DOHH2 (cell line): ENCODE measurements around the gene EFL1.

Source experiments
- H3F3A ChIP-seq: fragments of 200-600 bp; sonication (generic), shearing (Covaris generic); 2 replicates; pipeline ENCODE4 v1.6.0; 2016; ENCODE audit warnings: antibody characterized with exemption, mild to moderate bottlenecking; ENCODE audit not compliant: control insufficient read depth, insufficient read depth
- H3K27ac ChIP-seq: fragments of 200-600 bp; sonication (generic); 2 replicates; pipeline ENCODE4 v1.5.1; 2014; ENCODE audit warnings: low read depth, mild to moderate bottlenecking, low read length, moderate library complexity
- H3K27me3 ChIP-seq: fragments of 200-600 bp; sonication (generic); 2 replicates; pipeline ENCODE4 v1.6.1; 2014; ENCODE audit warnings: mild to moderate bottlenecking, low read length, mixed read lengths; ENCODE audit not compliant: control insufficient read depth
- H3K36me3 ChIP-seq: fragments of 200-600 bp; sonication (generic); 2 replicates; pipeline ENCODE4 v1.6.1; 2014; ENCODE audit warnings: mild to moderate bottlenecking, low read length, moderate library complexity, mixed read lengths; ENCODE audit not compliant: control insufficient read depth
- H3K4me1 ChIP-seq: fragments of 200-600 bp; sonication (generic); 2 replicates; pipeline ENCODE4 v1.6.1; 2014; ENCODE audit warnings: mild to moderate bottlenecking, low read length, mixed read lengths; ENCODE audit not compliant: control insufficient read depth
- H3K4me2 ChIP-seq: fragments of 200-600 bp; sonication (generic); 2 replicates; pipeline ENCODE4 v1.6.0; 2014; ENCODE audit warnings: mild to moderate bottlenecking, low read length, moderate library complexity
- H3K4me3 ChIP-seq: fragments of 200-600 bp; sonication (generic); 2 replicates; pipeline ENCODE4 v1.5.1; 2014; ENCODE audit warnings: mild to moderate bottlenecking, low read length, mixed read lengths
- H3K79me2 ChIP-seq: fragments of 200-600 bp; sonication (generic); 2 replicates; pipeline ENCODE4 v1.6.1; 2014; ENCODE audit warnings: mild to moderate bottlenecking, low read length, mixed read lengths; ENCODE audit not compliant: control insufficient read depth
- H3K9me2 ChIP-seq: fragments of 200-600 bp; sonication (generic); replicated peaks from 2 replicates; pipeline ENCODE4 v1.6.1; 2014; ENCODE audit warnings: mild to moderate bottlenecking, low read length, mixed read lengths; ENCODE audit not compliant: control insufficient read depth
- H3K9me3 ChIP-seq: fragments of 200-600 bp; sonication (generic); 2 replicates; pipeline ENCODE4 v1.6.1; 2014; ENCODE audit warnings: antibody characterized with exemption, low read length, mixed read lengths; ENCODE audit not compliant: control insufficient read depth, insufficient read depth
- H4K20me1 ChIP-seq: fragments of 200-600 bp; sonication (generic); 2 replicates; pipeline ENCODE4 v1.6.0; 2014; ENCODE audit warnings: low read depth, mild to moderate bottlenecking, antibody characterized with exemption, low read length, moderate library complexity; ENCODE audit not compliant: control insufficient read depth, insufficient read depth
- EZH2phosphoT487 ChIP-seq: fragments of 200-600 bp; sonication (generic); IDR thresholded peaks from 2 replicates; pipeline ENCODE4 v1.6.1; 2017; ENCODE audit warnings: borderline replicate concordance, mild to moderate bottlenecking, antibody characterized with exemption, low read length, moderate library complexity, mixed read lengths
- TF ChIP-seq, protein P1 (sequence below): fragments of 200-600 bp; sonication (generic); IDR thresholded peaks from one replicate; pipeline ENCODE4 v1.5.1; 2014; ENCODE audit warnings: antibody characterized with exemption, mild to moderate bottlenecking, low read depth, low read length; ENCODE audit not compliant: poor library complexity, severe bottlenecking

Gene EFL1

DNA sequence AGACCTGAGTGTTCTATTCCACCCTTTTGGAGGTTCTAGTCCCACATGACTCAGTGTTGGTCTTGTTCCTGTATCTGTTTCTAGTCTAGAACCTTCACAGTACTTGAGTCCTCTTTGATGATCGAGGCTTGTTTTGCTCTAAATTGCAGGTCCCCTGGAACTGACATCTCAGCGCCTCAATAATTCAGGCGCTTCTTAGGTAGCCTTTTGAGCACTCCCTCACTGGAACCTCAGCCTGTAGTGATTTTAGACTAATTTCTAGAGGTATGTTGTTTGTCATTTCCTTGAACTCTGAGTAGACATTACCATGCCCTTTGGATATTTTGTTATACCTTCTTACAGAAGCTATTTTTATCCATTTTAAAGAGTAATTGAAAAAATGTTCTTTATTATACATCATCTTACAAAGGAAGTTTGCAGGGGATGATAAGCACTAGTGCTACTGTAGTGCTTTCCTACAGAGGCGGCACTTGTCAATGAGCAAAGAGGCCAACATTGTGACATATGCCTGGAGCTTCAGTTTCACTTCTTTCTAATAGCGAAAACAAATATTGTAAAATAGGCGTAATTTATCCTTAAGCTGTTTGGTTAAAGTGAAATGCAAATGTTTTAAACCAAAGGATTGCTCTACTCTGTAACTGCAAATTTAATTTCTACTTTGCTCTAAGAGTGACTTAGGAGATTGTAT, 75.7 kb downstream of the EFL1 start:
- Histone ChIP-seq H3K36me3 (0 out of 2 replicates have a peak, but pooled peaks cover 2% of the 10 kb centered on the region), H3K4me3 (no peak overlapping the region), H3K79me2 (no peaks in the 10 kb centered on the region), H3K4me2 (no peak overlapping the region), H3K27ac (no peak overlapping the region), H3F3A (no peaks in the 10 kb centered on the region), H4K20me1 (no peaks in the 10 kb centered on the region), H3K4me1 (no peaks in the 10 kb centered on the region), H3K27me3 (no peaks in the 10 kb centered on the region), H3K9me3 (no peaks in the 10 kb centered on the region), H3K9me2 (no peaks in the 10 kb centered on the region)
- TF ChIP-seq, protein P1, sequence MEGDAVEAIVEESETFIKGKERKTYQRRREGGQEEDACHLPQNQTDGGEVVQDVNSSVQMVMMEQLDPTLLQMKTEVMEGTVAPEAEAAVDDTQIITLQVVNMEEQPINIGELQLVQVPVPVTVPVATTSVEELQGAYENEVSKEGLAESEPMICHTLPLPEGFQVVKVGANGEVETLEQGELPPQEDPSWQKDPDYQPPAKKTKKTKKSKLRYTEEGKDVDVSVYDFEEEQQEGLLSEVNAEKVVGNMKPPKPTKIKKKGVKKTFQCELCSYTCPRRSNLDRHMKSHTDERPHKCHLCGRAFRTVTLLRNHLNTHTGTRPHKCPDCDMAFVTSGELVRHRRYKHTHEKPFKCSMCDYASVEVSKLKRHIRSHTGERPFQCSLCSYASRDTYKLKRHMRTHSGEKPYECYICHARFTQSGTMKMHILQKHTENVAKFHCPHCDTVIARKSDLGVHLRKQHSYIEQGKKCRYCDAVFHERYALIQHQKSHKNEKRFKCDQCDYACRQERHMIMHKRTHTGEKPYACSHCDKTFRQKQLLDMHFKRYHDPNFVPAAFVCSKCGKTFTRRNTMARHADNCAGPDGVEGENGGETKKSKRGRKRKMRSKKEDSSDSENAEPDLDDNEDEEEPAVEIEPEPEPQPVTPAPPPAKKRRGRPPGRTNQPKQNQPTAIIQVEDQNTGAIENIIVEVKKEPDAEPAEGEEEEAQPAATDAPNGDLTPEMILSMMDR, result no peak
- TF ChIP-seq EZH2phosphoT487, result no peak

DNA sequence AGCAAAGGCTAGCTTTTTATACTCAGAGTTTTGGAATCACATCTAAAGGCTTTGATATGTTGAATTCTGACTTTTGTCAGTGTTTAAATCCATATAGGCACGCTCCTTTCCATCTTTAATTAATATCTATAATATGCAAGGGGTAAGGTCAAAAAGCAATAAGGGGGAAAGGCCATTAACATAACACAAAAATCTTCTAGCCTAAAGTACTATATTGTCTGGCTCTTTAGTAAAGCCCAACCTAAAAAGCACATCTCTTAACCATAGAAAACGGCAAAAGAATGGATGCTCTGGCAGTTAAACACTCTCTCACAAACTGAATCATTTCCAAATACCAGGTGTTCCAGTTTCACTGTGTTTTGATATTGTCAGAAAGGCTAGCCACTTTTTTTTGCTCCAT, 76.4 kb downstream of the EFL1 start:
- TF ChIP-seq, protein P1, result no peak
- no peak for TF ChIP-seq EZH2phosphoT487
- Histone ChIP-seq H3K36me3 (0 out of 2 replicates have a peak, but pooled peaks cover 2% of the 10 kb centered on the region), H3K9me2 (no peaks in the 10 kb centered on the region), H3F3A (no peaks in the 10 kb centered on the region), H3K4me1 (no peaks in the 10 kb centered on the region), H4K20me1 (no peaks in the 10 kb centered on the region), H3K27me3 (no peaks in the 10 kb centered on the region), H3K27ac (no peak overlapping the region), H3K4me3 (no peak overlapping the region), H3K79me2 (no peaks in the 10 kb centered on the region), H3K4me2 (no peak overlapping the region), H3K9me3 (no peaks in the 10 kb centered on the region)

DNA sequence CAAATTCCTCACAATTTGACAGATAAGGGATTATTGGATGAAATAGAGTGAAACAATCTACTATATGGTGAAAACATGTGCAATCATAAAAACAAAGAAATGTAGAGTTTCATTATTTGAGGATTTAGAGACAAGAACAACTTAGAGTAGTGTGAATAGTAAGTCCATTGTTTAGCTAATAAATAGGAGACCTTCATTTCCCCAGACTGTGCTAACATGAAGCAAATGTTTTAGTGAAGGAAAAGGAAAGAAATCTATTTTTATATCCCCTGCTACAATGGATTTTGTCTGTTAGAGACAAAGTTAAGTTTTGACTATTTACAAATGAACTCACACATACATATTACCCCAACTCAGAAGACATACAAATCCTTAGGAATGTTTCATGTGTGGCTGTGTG, 77.8 kb downstream of the EFL1 start:
- TF ChIP-seq, protein P1, result no peak
- no peak for TF ChIP-seq EZH2phosphoT487
- Histone ChIP-seq H3K36me3 (0 out of 2 replicates have a peak, but pooled peaks cover 2% of the 10 kb centered on the region), H3K4me2 (no peak overlapping the region), H3K4me1 (no peaks in the 10 kb centered on the region), H3K4me3 (no peak overlapping the region), H4K20me1 (no peaks in the 10 kb centered on the region), H3K27me3 (no peaks in the 10 kb centered on the region), H3F3A (no peaks in the 10 kb centered on the region), H3K9me2 (no peaks in the 10 kb centered on the region), H3K79me2 (no peaks in the 10 kb centered on the region), H3K27ac (no peak overlapping the region), H3K9me3 (no peaks in the 10 kb centered on the region)
